Mucosa of gallbladder (tissue), 1 donor: Measurements from ENCODE around the gene UQCR11. TPM values are rescaled to one million over a fixed set of nuclear protein-coding genes. Genes with fewer than 3 reads are reported as not detected.
A peak's percentile ranks its signal among the peaks of the same experiment; 100 is the strongest.
"Not testable (repeated sequence)": the region's sequence is repeated elsewhere in the genome, so short reads cannot be mapped to it uniquely, and the experiment has no call there.

Experiments used
- DNase-seq: peaks from one replicate; pipeline ENCODE4 v3.0.0-alpha.2; 2020; ENCODE audit warnings: low spot score
- total RNA-seq: library from RNA; stranded (reverse); gene quantifications from one replicate; pipeline ENCODE4 v1.2.1, GENCODE V29; 2021
- donor health status: DM: no; HTN: no; CAD: no.

UQCR11 gene
- 254 TPM for total RNA-seq

- peak; percentile 96 for DNase-seq
These were observed at the start of gene UQCR11 for GRCh38 chr19:1605236-1606137. TSS of gene UQCR11 (minus strand) at chr19:1605462. CDS start at chr19:1605409, 53 bp downstream.

GRCh38 chr19:1654178-1654792, 49.0 kb upstream of the UQCR11 start:
- DNase-seq, result no peak

GRCh38 chr19:1653300-1653628, 48.0 kb upstream of the UQCR11 start:
- DNase-seq, result no peak

- peak; percentile 99 for DNase-seq
These were observed 47.4 kb upstream of the UQCR11 start, which contains the start of gene TCF3 for GRCh38 chr19:1652471-1653299. TSS of gene TCF3 (minus strand) at chr19:1652615. CDS start at chr19:1650248, 2,367 bp downstream.

DNA sequence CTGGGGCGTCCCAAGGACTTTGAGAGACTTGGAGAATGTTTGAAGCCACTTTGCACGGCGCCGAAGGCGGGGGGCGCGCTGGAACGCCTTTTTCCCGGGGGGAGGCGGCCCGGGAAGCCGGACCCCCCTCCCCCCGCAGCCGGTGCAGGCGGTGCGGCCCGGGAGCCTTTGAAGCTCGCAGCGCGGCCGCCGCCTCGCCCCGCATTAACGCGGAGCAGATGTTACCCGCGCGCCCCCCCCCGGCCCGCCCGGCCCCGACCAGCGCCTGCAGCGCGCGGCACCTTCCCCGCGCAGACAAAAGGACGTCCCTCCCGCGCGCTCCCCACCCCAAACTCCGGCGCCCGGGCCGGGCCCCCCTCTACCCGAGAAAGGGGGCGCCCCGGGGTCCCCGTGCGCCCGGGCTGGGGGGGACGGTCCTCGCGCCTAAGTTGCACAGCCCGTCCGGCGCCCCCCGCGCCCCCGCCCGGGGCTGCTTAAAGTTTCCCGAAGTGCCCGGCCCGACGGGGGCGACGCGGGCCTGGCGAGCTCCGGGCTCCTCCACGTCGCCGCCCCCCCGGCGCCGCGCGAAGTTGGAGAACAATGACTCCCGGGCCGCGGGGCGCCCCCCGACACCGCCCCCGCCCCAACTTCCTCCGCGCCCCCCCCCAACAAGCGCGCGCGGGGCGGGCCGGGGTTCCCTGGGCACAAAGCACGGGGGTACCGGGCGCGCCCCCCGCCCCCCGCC, 46.5 kb upstream of the UQCR11 start:
- DNase-seq, result no peak

DNA sequence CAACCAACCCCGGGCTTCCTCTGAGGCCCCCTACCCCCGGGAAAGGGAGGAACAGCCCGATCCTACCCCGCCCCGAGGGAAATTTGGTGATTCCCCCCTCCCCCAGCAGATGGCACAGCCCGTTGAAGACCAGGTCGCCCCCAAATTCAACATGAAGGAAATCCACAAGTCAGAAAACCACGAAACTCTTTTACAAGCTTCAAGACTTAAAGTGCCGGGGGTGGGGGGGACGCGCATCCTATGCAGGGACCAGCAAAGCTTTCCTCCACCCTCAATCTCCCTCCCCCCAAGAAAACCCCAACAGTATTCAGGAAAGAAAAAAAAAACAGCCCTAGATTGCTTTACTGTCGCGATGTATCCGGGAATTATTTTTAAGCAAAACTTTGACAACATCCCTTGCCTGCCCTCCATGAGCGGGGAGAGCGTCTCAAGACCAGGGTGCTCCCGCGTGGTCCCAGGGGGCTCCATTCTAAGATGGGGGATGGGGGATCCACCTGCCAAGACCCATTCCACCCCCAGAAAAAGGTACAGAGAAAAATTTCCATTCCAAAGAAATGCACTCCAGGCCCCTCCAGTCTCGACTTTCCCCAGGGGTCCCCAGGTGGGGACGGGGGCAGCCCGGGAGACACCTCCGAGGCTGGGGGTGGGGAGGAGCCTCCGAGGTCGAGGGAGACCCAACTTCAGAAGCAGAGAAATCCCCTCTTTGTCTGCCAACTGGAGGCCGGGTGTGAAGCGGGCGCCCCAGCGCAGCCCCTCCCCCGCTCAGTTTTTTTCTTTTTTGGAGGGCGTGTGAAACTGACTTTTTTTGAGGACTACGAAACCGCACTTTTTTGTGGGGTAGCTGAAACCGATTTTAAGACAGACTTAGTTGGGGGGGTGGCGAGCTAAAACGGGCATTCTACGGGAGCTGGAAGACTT, 45.6 kb upstream of the UQCR11 start:
- no peak for DNase-seq

DNA sequence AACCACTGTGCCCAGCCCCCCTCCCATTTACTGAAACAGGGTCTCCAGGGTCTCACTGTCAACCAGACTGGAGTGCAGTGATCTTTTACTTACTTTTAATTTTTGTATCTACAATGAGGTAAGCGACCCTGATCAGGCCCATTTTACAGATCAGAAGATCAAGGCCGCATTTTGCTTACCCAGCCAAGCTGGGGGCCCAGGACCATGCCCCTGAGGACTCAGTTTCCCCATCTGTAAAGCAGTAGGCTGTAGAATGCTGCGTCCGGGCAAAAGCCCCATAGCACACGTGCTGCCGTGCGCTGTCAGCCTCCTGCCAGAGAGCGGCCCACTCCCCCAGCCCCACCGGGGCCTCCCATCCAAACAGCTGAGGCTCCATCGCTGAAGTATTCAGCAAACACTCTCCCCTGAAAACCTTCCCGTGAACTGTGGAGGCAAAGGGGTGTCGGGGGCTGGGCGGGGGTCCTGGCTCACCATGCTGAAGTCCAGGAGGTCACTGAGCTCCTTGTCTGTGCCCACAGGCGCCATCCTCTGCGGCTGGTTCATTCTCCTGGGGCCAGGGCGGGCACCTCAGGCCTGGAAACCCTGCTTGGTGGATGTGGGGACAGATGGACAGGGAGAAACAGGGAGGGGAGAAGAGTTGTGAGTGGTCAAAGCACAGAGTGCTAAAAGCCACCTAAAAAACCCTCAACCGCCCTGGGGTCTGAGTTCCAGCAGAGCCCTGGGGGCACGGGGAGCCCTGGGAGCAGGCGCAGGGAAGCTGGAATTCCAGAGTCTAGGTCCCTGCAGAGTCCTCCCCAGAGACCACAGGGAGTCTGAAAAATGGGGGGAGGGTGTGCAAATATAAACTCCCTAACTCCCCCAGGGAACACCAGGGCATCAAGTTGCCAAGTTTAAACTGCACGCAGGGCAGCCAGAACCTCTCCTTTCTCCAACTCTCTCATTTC, 44.7 kb upstream of the UQCR11 start:
- DNase-seq, result no peak

DNA sequence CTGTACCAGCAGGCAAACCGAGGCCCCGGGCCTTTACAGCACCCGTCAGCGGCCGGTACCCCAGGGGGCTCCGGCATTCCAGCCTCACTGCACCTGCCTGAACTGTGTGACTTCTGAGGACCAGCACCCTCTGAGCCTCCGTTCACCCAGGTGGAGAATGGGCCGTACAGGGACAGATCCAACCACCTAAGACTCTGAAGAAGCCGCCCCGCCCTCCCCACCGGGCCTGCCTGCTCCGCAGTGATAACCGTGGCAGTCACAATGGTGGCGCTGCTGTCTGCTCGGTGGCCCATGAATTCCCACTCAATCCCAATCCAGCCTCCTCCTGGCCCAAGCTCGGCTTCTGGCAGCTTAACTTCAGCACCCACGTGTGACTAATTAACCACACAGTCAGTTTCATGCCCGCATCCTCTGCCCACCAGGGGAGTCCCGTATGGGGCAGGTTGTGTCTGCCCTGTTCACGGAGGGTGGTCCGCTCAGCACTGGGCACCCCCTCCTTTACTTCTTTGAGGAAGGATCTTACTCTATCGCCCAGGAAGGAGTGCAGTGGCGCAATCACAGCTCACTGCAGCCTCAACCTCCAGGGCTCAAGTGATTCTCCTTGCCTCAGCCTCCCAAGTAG, 43.8 kb upstream of the UQCR11 start:
- no peak for DNase-seq

- no peak for DNase-seq
These were observed 43.2 kb upstream of the UQCR11 start for GRCh38 chr19:1648459-1648849.

DNA sequence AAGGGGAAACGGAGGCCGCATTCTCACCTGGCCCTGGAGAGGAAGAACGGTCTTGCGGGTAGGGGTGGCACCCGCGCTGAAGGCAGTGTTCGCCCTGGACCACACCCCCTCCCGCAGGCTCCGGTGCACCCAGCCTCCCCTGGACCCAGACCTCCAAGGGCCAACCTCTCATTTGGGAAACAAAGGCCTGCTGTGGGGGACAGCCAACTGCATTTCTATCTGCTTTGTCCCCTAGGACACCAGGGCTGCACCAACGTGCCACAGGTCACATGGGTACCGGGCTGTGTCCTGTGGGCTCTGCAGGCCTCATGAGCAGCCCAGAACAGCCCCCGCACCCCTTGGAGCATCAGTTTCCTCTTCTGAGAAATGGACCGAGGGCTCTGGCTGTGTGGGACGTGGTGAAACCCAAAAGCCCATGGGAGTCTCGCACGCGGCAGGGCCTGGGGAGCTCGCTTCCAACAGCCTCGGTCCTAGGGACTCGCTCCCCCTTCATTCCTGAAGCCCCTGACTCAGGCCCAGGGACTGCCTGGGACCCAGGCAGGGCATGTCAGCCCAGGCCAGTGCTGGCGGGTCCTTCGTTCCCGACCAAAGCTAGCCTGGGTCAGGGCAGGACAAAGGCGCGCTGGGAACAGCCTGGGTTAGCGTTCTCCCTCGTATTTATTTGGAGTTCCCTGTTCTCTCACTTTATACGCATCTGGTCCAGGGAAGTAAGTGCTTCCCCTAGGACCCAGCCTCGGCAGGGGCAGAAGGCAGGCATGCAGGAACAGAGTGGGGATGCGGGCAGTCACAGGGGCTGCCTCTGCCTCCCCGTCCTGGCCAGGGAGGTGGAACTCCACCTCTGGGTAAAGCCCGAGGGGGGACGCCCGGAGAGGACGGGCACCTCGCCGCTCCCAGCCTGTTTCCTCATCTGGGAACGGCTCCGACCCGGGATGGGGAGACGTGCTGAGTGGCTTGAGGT, 42.5 kb upstream of the UQCR11 start:
- DNase-seq, result no peak

DNA sequence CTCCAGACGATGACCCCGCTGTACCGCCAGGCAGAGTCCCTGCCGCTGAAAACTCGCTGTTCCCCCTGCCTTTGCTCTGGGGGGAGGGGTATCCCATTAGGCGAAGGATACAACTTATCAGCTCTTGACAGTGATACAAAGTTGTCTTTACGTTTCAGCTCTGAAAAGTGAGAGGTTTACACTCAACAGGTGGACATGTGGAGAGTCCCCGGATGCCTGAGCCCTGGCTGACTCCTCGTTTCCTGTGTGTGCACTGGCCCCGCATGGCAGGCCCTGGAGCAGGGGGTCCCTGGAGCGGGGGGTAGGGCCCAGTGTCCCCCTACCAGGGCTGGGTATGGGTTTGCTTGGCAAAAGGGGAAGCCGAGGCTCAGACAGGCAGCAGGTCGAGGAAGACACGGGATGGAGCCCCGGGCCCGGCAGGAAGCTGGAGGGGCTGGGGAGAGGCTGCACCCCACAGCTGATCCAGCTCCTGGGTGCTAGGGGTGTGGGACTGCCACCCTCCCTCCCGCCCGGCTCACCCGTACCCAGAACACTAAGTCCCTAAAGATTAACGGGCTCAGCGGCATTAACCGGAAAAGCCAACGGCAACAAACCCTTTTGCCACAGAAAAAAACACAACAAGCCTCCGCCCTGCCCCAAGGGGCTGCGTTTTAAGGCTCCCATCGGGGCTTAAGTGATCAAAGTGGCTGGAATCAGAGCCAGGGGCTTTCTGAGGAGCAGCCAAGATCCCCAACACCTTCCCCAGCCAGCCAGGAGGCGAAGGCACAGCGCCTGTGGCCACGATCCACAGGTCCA, 41.6 kb upstream of the UQCR11 start:
- no peak for DNase-seq

GRCh38 chr19:1646149-1646548, 40.9 kb upstream of the UQCR11 start:
- DNase-seq, result no peak

DNA sequence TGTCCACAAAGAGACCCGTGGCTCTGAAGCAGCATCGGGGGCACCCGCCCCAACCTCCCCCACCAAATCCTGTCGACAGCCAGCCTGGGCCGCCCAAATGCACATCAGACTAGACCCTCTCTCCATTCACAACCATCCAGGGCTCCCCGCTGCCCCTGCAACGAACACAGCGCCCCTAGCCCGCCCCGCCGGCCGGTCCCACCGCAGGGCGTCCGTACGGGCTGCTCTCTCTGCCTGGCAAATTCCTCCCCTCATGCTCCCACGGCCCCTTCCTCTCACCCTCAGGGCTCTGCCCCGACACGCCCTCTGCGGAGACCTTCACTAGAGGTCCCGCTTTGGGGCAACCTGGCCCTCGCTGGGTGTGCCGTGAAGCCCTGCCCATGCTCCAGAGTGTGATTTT, 40.0 kb upstream of the UQCR11 start:
- no peak for DNase-seq

DNA sequence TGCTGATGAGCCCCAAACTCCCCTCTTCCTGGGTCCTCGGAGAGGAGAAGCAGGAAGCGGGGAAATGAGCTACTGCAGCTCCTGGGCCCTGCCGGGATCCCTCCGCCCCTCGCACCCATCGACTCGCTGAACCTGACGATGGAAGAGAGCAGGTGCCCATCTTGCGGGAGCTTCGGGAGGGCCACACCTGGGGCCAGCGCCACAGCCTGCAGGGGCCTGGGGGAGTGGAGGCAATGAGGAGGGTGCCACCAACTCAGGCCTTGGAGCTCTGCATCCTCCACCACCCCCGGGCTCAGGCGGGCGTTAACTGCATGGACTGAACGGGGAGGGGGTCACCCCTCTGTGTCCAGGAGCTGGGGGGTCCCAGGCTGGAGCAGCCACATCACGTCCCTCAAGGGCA, 38.8 kb upstream of the UQCR11 start:
- DNase-seq, result no peak

GRCh38 chr19:1640893-1641448, 35.7 kb upstream of the UQCR11 start:
- not testable (repeated sequence) for DNase-seq
